MM.1S (cell line): ENCODE measurements around the gene MSI2.

Experiments used
- EZH2 ChIP-seq: fragments of 300-600 bp; sonication (generic); optimal IDR thresholded peaks from 2 replicates; pipeline ENCODE3; 2017; ENCODE audit warnings: low read depth, mild to moderate bottlenecking, antibody characterized with exemption, low read length, mixed read lengths
- TF ChIP-seq, protein P1 (sequence below): fragments of 300-600 bp; sonication (generic); IDR thresholded peaks from 2 replicates; pipeline ENCODE4 v1.5.1; 2016; ENCODE audit warnings: antibody characterized with exemption, low read length, mixed read lengths

DNA sequence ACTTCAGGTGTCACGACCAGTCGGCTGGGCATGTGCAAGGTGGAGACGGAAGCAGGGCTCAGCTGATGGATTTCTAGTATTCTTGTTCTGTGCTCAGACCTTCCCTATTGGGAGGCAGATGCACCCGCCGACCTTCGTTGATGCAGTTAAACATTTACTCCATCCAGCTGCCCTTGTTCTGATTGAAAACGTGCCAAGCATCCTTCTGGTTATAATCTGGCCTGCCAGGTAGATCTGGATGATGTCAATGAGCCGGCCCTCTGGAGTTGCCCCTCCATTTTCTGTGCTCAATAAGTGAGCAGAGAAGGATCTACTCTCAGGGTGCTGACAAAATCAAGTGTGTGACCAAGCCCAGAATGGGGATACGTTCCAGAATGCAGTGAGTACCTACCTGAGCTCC lies 450.4 kb downstream of the MSI2 start:
- TF ChIP-seq, protein P1, sequence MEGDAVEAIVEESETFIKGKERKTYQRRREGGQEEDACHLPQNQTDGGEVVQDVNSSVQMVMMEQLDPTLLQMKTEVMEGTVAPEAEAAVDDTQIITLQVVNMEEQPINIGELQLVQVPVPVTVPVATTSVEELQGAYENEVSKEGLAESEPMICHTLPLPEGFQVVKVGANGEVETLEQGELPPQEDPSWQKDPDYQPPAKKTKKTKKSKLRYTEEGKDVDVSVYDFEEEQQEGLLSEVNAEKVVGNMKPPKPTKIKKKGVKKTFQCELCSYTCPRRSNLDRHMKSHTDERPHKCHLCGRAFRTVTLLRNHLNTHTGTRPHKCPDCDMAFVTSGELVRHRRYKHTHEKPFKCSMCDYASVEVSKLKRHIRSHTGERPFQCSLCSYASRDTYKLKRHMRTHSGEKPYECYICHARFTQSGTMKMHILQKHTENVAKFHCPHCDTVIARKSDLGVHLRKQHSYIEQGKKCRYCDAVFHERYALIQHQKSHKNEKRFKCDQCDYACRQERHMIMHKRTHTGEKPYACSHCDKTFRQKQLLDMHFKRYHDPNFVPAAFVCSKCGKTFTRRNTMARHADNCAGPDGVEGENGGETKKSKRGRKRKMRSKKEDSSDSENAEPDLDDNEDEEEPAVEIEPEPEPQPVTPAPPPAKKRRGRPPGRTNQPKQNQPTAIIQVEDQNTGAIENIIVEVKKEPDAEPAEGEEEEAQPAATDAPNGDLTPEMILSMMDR = no peak
- TF ChIP-seq EZH2 = no peak
